GM12878 (cell line): ENCODE data around the gene NHSL1. TPM values are rescaled to one million over a fixed set of nuclear protein-coding genes. Genes with fewer than 3 reads are reported as not detected.

ENCODE experiments used
- ATAC-seq: fragments of 200-7000 bp; cut with Tn5 transposase; 3 replicates; pipeline ENCODE4 v1.9.1; 2020; ENCODE audit warnings: mild to moderate bottlenecking, moderate library complexity
- BruUV-seq: library from RNA; stranded (reverse); fragments of 400-500 nt; replicated peaks from 2 replicates; lab custom pipeline; 2021; lab: Mats Ljungman, UMichigan
- CTCF ChIA-PET: fragments of 300-600 bp; sonication (Branson Sonifier 250); formaldehyde crosslinking; extraction: SDS; loops from one replicate; lab custom pipeline; 2021; ENCODE audit warnings: inconsistent platforms; lab: Yijun Ruan, JAX
- POLR2A ChIA-PET: fragments of 350-600 bp; formaldehyde crosslinking; extraction: SDS; loops from one replicate; lab custom pipeline; 2021; ENCODE audit warnings: inconsistent platforms; lab: Charles Lee
- RAD21 ChIA-PET: fragments of 300-600 bp; sonication (Branson Sonifier 250); formaldehyde crosslinking; loops from one replicate; lab custom pipeline; 2023; ENCODE audit warnings: antibody characterized with exemption; ENCODE audit not compliant: unreplicated experiment; lab: Charles Lee
- SMC1A ChIA-PET: fragments of 300-600 bp; sonication (Branson Sonifier 250); formaldehyde crosslinking; loops from one replicate; lab custom pipeline; 2023; ENCODE audit not compliant: unreplicated experiment, uncharacterized antibody; lab: Charles Lee
- DNase-seq: peaks from one replicate; pipeline ENCODE4 v3.0.0-alpha.2; 2011; ENCODE audit warnings: low read depth, low spot score
- FAIRE-seq: peaks from 3 replicates; lab custom pipeline; 2011; peaks lifted over from hg19 to GRCh38; lab: Jason Lieb, UNC
- H2AFZ ChIP-seq: 2 replicates; pipeline ENCODE4 v1.6.0; 2011; ENCODE audit warnings: low read depth, low read length, control low read depth; ENCODE audit not compliant: control insufficient read depth
- H3K27ac ChIP-seq: 2 replicates; pipeline ENCODE4 v1.5.1; 2011; ENCODE audit warnings: control low read depth; ENCODE audit not compliant: control insufficient read depth, insufficient read depth
- H3K27me3 ChIP-seq, 2 experiments: replicated peaks in 1 of 2; 2 replicates each; pipeline versions ENCODE4 v1.6.0 to v1.6.1; 2011; ENCODE audit warnings: low read length in 1 of 2; ENCODE audit not compliant: control insufficient read depth in 2 of 2, insufficient read depth in 2 of 2
- H3K36me3 ChIP-seq, 2 experiments: 2 replicates each; pipeline ENCODE4 v1.5.1; 2011; ENCODE audit warnings: low read length in 1 of 2; ENCODE audit not compliant: control insufficient read depth in 2 of 2, insufficient read depth in 2 of 2
- H3K4me1 ChIP-seq: 2 replicates; pipeline ENCODE4 v1.6.1; 2011; ENCODE audit warnings: mild to moderate bottlenecking, low read length, moderate library complexity, mixed read lengths; ENCODE audit not compliant: control insufficient read depth, insufficient read depth
- H3K4me2 ChIP-seq: 2 replicates; pipeline ENCODE4 v1.6.0; 2011; ENCODE audit warnings: control low read depth; ENCODE audit not compliant: control insufficient read depth, insufficient read depth
- H3K4me3 ChIP-seq: fragments of 200-600 bp; sonication (generic); 2 replicates; pipeline ENCODE4 v1.5.1; 2016
- H3K79me2 ChIP-seq: 2 replicates; pipeline ENCODE4 v1.6.0; 2011; ENCODE audit warnings: low read length; ENCODE audit not compliant: control insufficient read depth, insufficient read depth
- H3K9ac ChIP-seq: 2 replicates; pipeline ENCODE4 v1.8.0; 2011; ENCODE audit warnings: low read length, control low read depth, mixed read lengths; ENCODE audit not compliant: control insufficient read depth, insufficient read depth
- H3K9me3 ChIP-seq: replicated peaks from 3 replicates; pipeline ENCODE4 v1.5.1; 2011; ENCODE audit warnings: mild to moderate bottlenecking, low read length; ENCODE audit not compliant: control insufficient read depth, insufficient read depth
- H4K20me1 ChIP-seq: 2 replicates; pipeline ENCODE4 v1.6.0; 2011; ENCODE audit not compliant: control insufficient read depth, insufficient read depth
- BCL11A ChIP-seq: IDR thresholded peaks from 2 replicates; pipeline ENCODE4 v1.6.1; 2011; ENCODE audit warnings: low read depth, low read length
- CHD4 ChIP-seq: fragments of 200-600 bp; sonication (generic); IDR thresholded peaks from 2 replicates; pipeline ENCODE4 v1.6.1; 2016; ENCODE audit warnings: mild to moderate bottlenecking
- CTCF ChIP-seq, 3 experiments: IDR thresholded peaks in 2 of 3; conservative IDR thresholded peaks in 1 of 3; 2 replicates each; pipeline ENCODE4 v1.5.1; 2011; ENCODE audit warnings: low read depth in 3 of 3, low read length in 3 of 3, mild to moderate bottlenecking in 3 of 3, control low read depth in 2 of 3, moderate library complexity in 2 of 3, inconsistent platforms in 1 of 3, mixed read lengths in 1 of 3; ENCODE audit not compliant: control insufficient read depth in 2 of 3, insufficient read depth in 1 of 3; ENCODE audit errors: extremely low read depth in 1 of 3
- E2F4 ChIP-seq: IDR thresholded peaks from 2 replicates; pipeline ENCODE4 v1.6.1; 2012; ENCODE audit warnings: low read depth, low read length, improper control_type of control experiment
- E2F8 ChIP-seq: fragments of 450-650 bp; IDR thresholded peaks from 2 replicates; pipeline ENCODE4 v1.6.1; 2018; ENCODE audit warnings: mild to moderate bottlenecking, low read depth, moderate library complexity; ENCODE audit not compliant: partially characterized antibody
- FOS ChIP-seq: IDR thresholded peaks from 3 replicates; pipeline ENCODE4 v1.6.1; 2011; ENCODE audit warnings: borderline replicate concordance; ENCODE audit not compliant: insufficient read length; ENCODE audit errors: extremely low read depth
- POLR2AphosphoS5 ChIP-seq: IDR thresholded peaks from 2 replicates; pipeline ENCODE4 v1.6.1; 2011; ENCODE audit warnings: mild to moderate bottlenecking, low read length, inconsistent platforms
- PRDM15 ChIP-seq: fragments of 450-650 bp; formaldehyde crosslinking; IDR thresholded peaks from 2 replicates; pipeline ENCODE4 v1.4.0; 2020; ENCODE audit warnings: mild to moderate bottlenecking, moderate library complexity
- ZBTB4 ChIP-seq: fragments of 450-650 bp; formaldehyde crosslinking; IDR thresholded peaks from 2 replicates; pipeline ENCODE4 v1.4.0; 2022; ENCODE audit warnings: mild to moderate bottlenecking, moderate library complexity
- ZNF217 ChIP-seq: fragments of 450-650 bp; IDR thresholded peaks from 2 replicates; pipeline ENCODE4 v1.6.1; 2017; ENCODE audit warnings: antibody characterized with exemption, mild to moderate bottlenecking
- WGBS: methylation state at CpG from one replicate; pipeline ENCODE4 v1.1.6; 2016; ENCODE audit warnings: low lambda C conversion rate; ENCODE audit not compliant: insufficient replicate concordance, insufficient coverage; ENCODE audit errors: missing lambda C conversion rate; 5-methylcytosine and 5-hydroxymethylcytosine counted together
- in situ Hi-C: fragments of 300-500 bp; cut with MboI; formaldehyde crosslinking; loops from 9 replicates; pipeline ENCODE4 v1.14.3; 2018; ENCODE audit warnings: mixed read lengths
- intact Hi-C: fragments of 100-400 bp; cut with micrococcal nuclease; formaldehyde crosslinking; loops from one replicate; pipeline ENCODE4 v1.14.2; 2022; ENCODE audit not compliant: unreplicated experiment
- polyA plus RNA-seq, 11 experiments: library from polyadenylated mRNA; depleted of rRNA in 4 of 11; unstranded in 6 of 11; stranded (reverse) in 5 of 11; fragments of >200 nt; fragmentation: Nextera tagmentation in 4 of 11; fragmentation: Illumina TruSeq in 1 of 11; extraction: Ambion mirVana in 4 of 11; extraction: Trizol in 1 of 11; gene quantifications; 1 replicate in 1 of 11; 2 replicates in 10 of 11; pipeline versions ENCODE4 v1.2.1 to v1.2.3, GENCODE V29; 2011 to 2016; ENCODE audit warnings: inconsistent platforms in 2 of 11, missing spikeins in 2 of 11, low read depth in 1 of 11
- total RNA-seq, 4 experiments: library from RNA; depleted of rRNA in 3 of 4; stranded (reverse); fragments of >200 nt in 3 of 4; fragmentation: Illumina TruSeq in 1 of 4; extraction: Trizol in 1 of 4; gene quantifications; 2 replicates each; pipeline versions ENCODE4 v1.2.1 to v1.2.3, GENCODE V29; 2013 to 2021

Gene NHSL1
- total and polyA plus RNA-seq, 10 of the 15 experiments (the other 5 are each of a cell fraction or from before 2014, with no cell fraction given), result 0.26 to 14.1 (median 0.90) TPM

GRCh38 chr6:138540468-138540867 lies 41.2 kb upstream of the NHSL1 start:
- no peak overlapping the region for H3K9ac ChIP-seq
- intact Hi-C loops (no loop called here), in situ Hi-C loops (no loop called here)
- POLR2A ChIA-PET, result interaction anchor here (0.5 to 2.8 kb wide), 3 partner anchors 17 to 183 kb away, joined by 3 to 8 read pairs (median 8); no protein-coding TSS in a partner anchor
- no peaks in the 10 kb centered on the region for H3K9me3 ChIP-seq
- no peak overlapping the region for H3K4me2 ChIP-seq
- FAIRE-seq, result no peak
- SMC1A ChIA-PET, result interaction anchor here (0.9 to 1.5 kb wide), 4 partner anchors 16 to 111 kb away, joined by 3 to 6 read pairs (median 4); no protein-coding TSS in a partner anchor
- no peak overlapping the region for H3K4me3 ChIP-seq
- 26% methylated on average over 4 of the region's 4 CpGs for WGBS
- no peaks in the 10 kb centered on the region; a peak in 1 of 4 replicates for H3K27me3 ChIP-seq
- no peaks in the 10 kb centered on the region for H3K36me3 ChIP-seq
- H3K79me2 ChIP-seq, result no peaks in the 10 kb centered on the region
- H2AFZ ChIP-seq, result no peak overlapping the region
- peak; percentile 17; the same call in 1 of the 3 replicates for ATAC-seq
- H4K20me1 ChIP-seq, result no peaks in the 10 kb centered on the region
- H3K4me1 ChIP-seq, result no peaks in the 10 kb centered on the region
- RAD21 ChIA-PET, result interaction anchor here (0.7 to 1.2 kb wide), 3 partner anchors 15 to 152 kb away, joined by 3 to 5 read pairs (median 3); no protein-coding TSS in a partner anchor
- DNase-seq, result no peak
- no TSS peak for BruUV-seq
- CTCF ChIA-PET, result interaction anchor here (0.9 to 2.1 kb wide), 7 partner anchors 11 to 48 kb away, joined by 3 to 5 read pairs (median 4); no protein-coding TSS in a partner anchor
- no peak overlapping the region for H3K27ac ChIP-seq
- TF ChIP-seq ZNF217, result no peak
- no peak for TF ChIP-seq PRDM15 (CRISPR knock-in tag)
- TF ChIP-seq FOS, result no peak
- no peak for TF ChIP-seq POLR2AphosphoS5
- no peak for TF ChIP-seq E2F4
- no peak for TF ChIP-seq E2F8
- TF ChIP-seq ZBTB4 (CRISPR knock-in tag), result no peak
- no peak for TF ChIP-seq CHD4
- TF ChIP-seq CTCF (IDR thresholded peaks at IDR 0.05 in 2 of 3, conservative IDR thresholded peaks at IDR 0.05 in 1 of 3; ENCODE audit: control insufficient read depth in 2 of 3, extremely low read depth in 1 of 3, insufficient read depth in 1 of 3, low read depth in 3 of 3, low read length in 3 of 3), result no peak
- no peak for TF ChIP-seq BCL11A
